Stimulated activated CD8-positive, alpha-beta memory T cell treated with anti-CD3 and anti-CD28 coated beads, Interleukin-15, amount 100 ng/mL, for 48 hours (primary cell): Measurements from ENCODE around the gene CASR.

Source experiments
- DNase-seq, 2 donors: peaks; one replicate each; pipeline ENCODE4 v3.0.0-alpha.2; 2020; ENCODE audit warnings: low read depth in 2 of 2

CASR gene

DNA sequence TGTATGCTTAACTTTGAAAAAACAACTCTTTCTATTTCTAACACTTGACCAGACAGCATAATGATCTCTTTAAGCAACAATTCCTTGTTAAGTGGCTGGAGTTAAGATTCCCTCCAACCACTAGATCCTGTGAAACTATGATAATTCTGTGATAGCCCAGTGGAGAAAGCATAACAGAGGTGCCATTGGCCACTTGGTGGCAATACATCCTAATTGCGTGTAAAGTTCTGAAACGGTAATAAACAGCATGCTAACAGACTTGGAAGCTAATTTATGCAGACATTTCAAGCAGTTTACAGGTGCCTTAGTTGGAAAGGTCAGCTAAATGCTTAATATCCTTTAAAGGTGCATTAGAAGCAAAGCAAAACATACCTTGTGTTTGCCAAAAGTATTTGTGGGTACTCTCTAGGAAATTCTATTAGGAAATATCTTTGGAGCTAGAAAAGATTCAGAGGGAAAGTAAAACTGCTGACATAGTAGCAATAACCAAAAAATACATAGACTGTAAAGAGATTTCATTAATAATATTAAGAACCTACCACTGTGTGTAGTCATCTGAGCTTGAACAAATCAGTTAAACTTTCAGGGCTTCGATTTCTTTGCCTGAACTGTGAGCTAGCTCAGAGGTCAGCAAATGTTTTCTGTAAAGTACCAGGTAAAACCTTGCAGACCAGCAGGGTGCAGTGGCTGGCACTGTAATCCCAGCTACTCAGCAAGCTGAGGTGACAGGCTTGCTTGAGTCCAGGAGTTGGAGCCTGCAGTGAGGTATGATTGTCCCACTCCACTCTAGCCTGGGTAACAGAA, 122.6 kb downstream of the CASR start:
- no peak for DNase-seq

- DNase-seq, result no peak
Observed at GRCh38 chr3:122306622-122306953, 123.1 kb downstream of the CASR start.

GRCh38 chr3:122307094-122307687, 123.7 kb downstream of the CASR start:
- no peak for DNase-seq

GRCh38 chr3:122307976-122308375, 124.5 kb downstream of the CASR start:
- DNase-seq, result no peak

DNA sequence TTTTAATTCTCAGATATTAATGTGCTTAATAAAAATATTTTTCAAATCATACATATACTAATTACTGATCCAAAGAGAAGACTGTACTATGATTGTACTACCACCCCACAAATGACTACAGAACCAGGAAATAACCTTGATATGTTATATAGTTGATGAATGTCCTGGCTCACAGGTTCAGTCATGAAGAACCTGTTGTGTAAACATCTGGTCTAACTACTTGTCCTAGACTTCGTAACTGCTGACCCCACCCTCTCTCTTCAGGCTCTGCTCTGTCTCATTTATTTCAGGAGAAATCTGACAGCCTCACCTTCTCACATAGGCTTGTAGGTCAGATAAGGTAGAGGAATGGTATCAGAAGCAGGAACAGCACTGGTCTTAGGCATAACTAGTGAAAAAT, 126.9 kb downstream of the CASR start:
- DNase-seq, result no peak

- no peak for DNase-seq
Observed at GRCh38 chr3:122312826-122313225, 129.4 kb downstream of the CASR start.

DNA sequence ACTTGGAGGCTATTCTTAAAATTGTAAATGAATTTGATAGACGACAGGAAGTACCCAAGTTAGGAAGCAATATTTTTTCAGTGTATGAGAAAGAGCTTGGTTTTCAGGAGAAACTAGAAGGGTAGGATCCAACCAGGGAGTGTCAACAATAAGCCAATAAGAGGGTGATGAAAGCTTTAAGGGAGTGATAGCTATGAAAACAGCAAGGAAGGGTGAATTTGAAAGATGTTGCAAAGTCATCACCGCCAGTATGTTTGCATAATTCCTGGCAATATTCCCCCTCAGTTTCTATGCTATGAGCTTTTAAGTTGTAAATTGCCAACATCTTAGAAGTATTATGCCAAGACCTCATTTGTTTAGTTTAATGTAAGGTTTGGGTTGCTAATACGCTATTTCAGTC, 129.8 kb downstream of the CASR start:
- no peak for DNase-seq

- DNase-seq, result no peak
Observed at GRCh38 chr3:122314228-122314876, 130.9 kb downstream of the CASR start.

- DNase-seq, result no peak
Observed at GRCh38 chr3:122315619-122316018, 132.2 kb downstream of the CASR start.

DNA sequence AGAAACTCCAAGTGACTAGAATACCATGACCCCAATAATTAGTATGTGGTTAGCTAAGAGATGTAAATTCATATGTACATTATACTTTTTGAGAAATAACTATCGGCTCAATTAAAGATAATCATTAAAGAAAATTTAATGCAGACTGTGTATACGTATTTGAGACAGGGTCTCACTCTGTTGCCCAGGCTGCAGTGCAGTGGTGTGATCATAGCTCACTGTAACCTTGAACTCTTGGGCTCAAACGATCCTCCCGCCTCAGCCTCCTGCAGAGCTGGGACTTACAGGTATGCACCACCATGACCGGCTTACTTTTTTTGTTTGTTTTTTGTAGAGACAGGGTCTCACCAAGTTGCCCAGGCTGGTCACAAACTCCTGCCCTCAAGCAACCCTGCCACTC, 132.9 kb downstream of the CASR start:
- no peak for DNase-seq

- no peak for DNase-seq
Observed at GRCh38 chr3:122318620-122319019, 135.2 kb downstream of the CASR start.

GRCh38 chr3:122322095-122323075, 138.9 kb downstream of the CASR start:
- no peak for DNase-seq

DNA sequence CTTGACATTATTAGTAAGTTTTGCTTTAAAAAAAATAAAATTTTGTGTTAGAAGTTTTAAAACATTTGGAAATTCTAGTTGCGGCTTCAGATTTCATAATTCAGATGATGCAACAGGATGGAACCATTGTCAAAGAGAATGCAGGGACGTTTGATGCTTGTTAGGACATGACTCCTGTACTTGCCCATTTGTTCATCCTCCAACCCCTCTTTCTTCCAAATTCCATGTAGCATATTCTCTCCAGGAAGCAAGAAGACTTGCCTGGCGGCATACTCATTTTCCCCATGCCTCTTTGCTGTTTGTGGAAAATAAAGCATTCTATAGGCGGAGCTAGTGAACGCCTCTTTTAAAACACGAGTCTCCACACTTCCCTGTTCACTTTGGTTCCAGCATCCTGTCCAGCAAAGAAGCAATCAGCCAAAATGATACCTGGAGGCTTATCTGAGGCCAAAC, 141.4 kb downstream of the CASR start, which contains the start of gene CSTA:
Gene CSTA (plus strand): TSS at position 378 of the 453 bp plus-strand sequence. CDS start 45 bp downstream, at position 423.
- no peak for DNase-seq

- DNase-seq, result no peak
Observed at GRCh38 chr3:122325769-122326168, 142.3 kb downstream of the CASR start.

GRCh38 chr3:122331886-122332285, 148.4 kb downstream of the CASR start:
- no peak for DNase-seq

- DNase-seq, result no peak
Observed at GRCh38 chr3:122332551-122332950, 149.1 kb downstream of the CASR start.
